ENCODE measurements around the gene LTBP1.
"Not testable (repeated sequence)": the region's sequence is repeated elsewhere in the genome, so short reads cannot be mapped to it uniquely, and the experiment has no call there.

GRCh38 chr2:33057307-33058028, 110.7 kb downstream of the LTBP1 start:
- TF ChIP-seq CTCF (IDR thresholded peaks at IDR 0.05); POLR2AphosphoS5 (IDR thresholded peaks at IDR 0.05; ENCODE audit: insufficient read depth in 1 of 2, low read depth in 1 of 2): not testable (repeated sequence)

All from vagina (tissue), 2 donors.